GM19463 (cell line): Measurements from ENCODE around the gene TPD52L1.

Experiments
- ATAC-seq: cut with Tn5 transposase; IDR thresholded peaks from one replicate; pipeline ENCODE4 v1.9.1; 2021; ENCODE audit warnings: mild to moderate bottlenecking, moderate library complexity; ENCODE audit not compliant: unreplicated experiment

Gene TPD52L1

GRCh38 chr6:125233202-125233601 lies 79.6 kb downstream of the TPD52L1 start:
- ATAC-seq, result no peak

GRCh38 chr6:125236536-125237327 lies 83.2 kb downstream of the TPD52L1 start:
- no peak for ATAC-seq

GRCh38 chr6:125237764-125238163 lies 84.2 kb downstream of the TPD52L1 start:
- ATAC-seq, result no peak

- no peak for ATAC-seq
These were observed 91.5 kb downstream of the TPD52L1 start for GRCh38 chr6:125245109-125245508.

GRCh38 chr6:125245523-125246264 lies 92.1 kb downstream of the TPD52L1 start:
- no peak for ATAC-seq

- ATAC-seq, result no peak
These were observed 93.0 kb downstream of the TPD52L1 start for GRCh38 chr6:125246566-125246965.

- no peak for ATAC-seq
These were observed 94.6 kb downstream of the TPD52L1 start for GRCh38 chr6:125248136-125248535.

GRCh38 chr6:125250511-125250910 lies 96.9 kb downstream of the TPD52L1 start:
- no peak for ATAC-seq

GRCh38 chr6:125251516-125252220 lies 98.1 kb downstream of the TPD52L1 start:
- no peak for ATAC-seq

- no peak for ATAC-seq
These were observed 99.3 kb downstream of the TPD52L1 start for GRCh38 chr6:125252891-125253290.

- ATAC-seq, result no peak
These were observed 100.3 kb downstream of the TPD52L1 start for GRCh38 chr6:125253881-125254280.

- no peak for ATAC-seq
These were observed 100.7 kb downstream of the TPD52L1 start for GRCh38 chr6:125254321-125254720.

- ATAC-seq, result no peak
These were observed 101.6 kb downstream of the TPD52L1 start for GRCh38 chr6:125255201-125255600.

GRCh38 chr6:125257351-125257750 lies 103.8 kb downstream of the TPD52L1 start:
- no peak for ATAC-seq

- peak; percentile 42 for ATAC-seq
These were observed 105.2 kb downstream of the TPD52L1 start for GRCh38 chr6:125258651-125259353.

GRCh38 chr6:125259354-125259736 lies 105.8 kb downstream of the TPD52L1 start:
- ATAC-seq, result no peak

- no peak for ATAC-seq
These were observed 108.7 kb downstream of the TPD52L1 start for GRCh38 chr6:125262016-125263013.

GRCh38 chr6:125264476-125264875 lies 110.9 kb downstream of the TPD52L1 start:
- ATAC-seq, result no peak

GRCh38 chr6:125267806-125268523 lies 114.4 kb downstream of the TPD52L1 start:
- no peak for ATAC-seq
